Activated CD4-positive, alpha-beta T cell treated with anti-CD3 and anti-CD28 coated beads, Interleukin-2, amount 50 U/mL, for 24 hours (primary cell): ENCODE measurements around the gene ATP8B3.
A peak's percentile ranks its signal among the peaks of the same experiment; 100 is the strongest.

Experiments used
- DNase-seq, 2 donors: peaks; one replicate each; pipeline ENCODE4 v3.0.0-alpha.2; 2020; ENCODE audit warnings: low read depth in 1 of 2, low spot score in 1 of 2

Gene ATP8B3

GRCh38 chr19:1850809-1851653 lies 39.0 kb upstream of the ATP8B3 start:
- no peak for DNase-seq

GRCh38 chr19:1849886-1850398 lies 37.9 kb upstream of the ATP8B3 start:
- DNase-seq: no peak

GRCh38 chr19:1849132-1849474 lies 37.0 kb upstream of the ATP8B3 start:
- DNase-seq: no peak

- peak; percentile 95 to 97 for DNase-seq
These were observed 36.5 kb upstream of the ATP8B3 start, which contains the start of gene REXO1 for GRCh38 chr19:1848399-1849131. Gene REXO1, minus strand, starts transcription at chr19:1848483. Its CDS starts 125 bp downstream, at chr19:1848358.

GRCh38 chr19:1847684-1848398 lies 35.8 kb upstream of the ATP8B3 start:
- no peak for DNase-seq

GRCh38 chr19:1847348-1847683 lies 35.2 kb upstream of the ATP8B3 start:
- no peak for DNase-seq

GRCh38 chr19:1846517-1847204 lies 34.6 kb upstream of the ATP8B3 start:
- no peak for DNase-seq

- no peak for DNase-seq
These were observed 33.6 kb upstream of the ATP8B3 start for GRCh38 chr19:1845642-1846041.

GRCh38 chr19:1845125-1845515 lies 33.0 kb upstream of the ATP8B3 start:
- DNase-seq: no peak

GRCh38 chr19:1844513-1845124 lies 32.5 kb upstream of the ATP8B3 start:
- DNase-seq: no peak

GRCh38 chr19:1843646-1844394 lies 31.7 kb upstream of the ATP8B3 start:
- no peak for DNase-seq

GRCh38 chr19:1843116-1843515 lies 31.0 kb upstream of the ATP8B3 start:
- no peak for DNase-seq

- no peak for DNase-seq
These were observed 29.3 kb upstream of the ATP8B3 start for GRCh38 chr19:1841209-1841924.

GRCh38 chr19:1840541-1841115 lies 28.6 kb upstream of the ATP8B3 start:
- DNase-seq: no peak

- no peak for DNase-seq
These were observed 27.8 kb upstream of the ATP8B3 start for GRCh38 chr19:1839658-1840540.

GRCh38 chr19:1837625-1838105 lies 25.6 kb upstream of the ATP8B3 start:
- DNase-seq: no peak

GRCh38 chr19:1837222-1837565 lies 25.1 kb upstream of the ATP8B3 start:
- DNase-seq: no peak
